GM21526 (cell line): ENCODE results near the gene PTPRM.

ENCODE experiments used
- ATAC-seq: cut with Tn5 transposase; IDR thresholded peaks from one replicate; pipeline ENCODE4 v1.9.1; 2021; ENCODE audit warnings: moderate library complexity; ENCODE audit not compliant: unreplicated experiment, low FRiP score

PTPRM gene

DNA sequence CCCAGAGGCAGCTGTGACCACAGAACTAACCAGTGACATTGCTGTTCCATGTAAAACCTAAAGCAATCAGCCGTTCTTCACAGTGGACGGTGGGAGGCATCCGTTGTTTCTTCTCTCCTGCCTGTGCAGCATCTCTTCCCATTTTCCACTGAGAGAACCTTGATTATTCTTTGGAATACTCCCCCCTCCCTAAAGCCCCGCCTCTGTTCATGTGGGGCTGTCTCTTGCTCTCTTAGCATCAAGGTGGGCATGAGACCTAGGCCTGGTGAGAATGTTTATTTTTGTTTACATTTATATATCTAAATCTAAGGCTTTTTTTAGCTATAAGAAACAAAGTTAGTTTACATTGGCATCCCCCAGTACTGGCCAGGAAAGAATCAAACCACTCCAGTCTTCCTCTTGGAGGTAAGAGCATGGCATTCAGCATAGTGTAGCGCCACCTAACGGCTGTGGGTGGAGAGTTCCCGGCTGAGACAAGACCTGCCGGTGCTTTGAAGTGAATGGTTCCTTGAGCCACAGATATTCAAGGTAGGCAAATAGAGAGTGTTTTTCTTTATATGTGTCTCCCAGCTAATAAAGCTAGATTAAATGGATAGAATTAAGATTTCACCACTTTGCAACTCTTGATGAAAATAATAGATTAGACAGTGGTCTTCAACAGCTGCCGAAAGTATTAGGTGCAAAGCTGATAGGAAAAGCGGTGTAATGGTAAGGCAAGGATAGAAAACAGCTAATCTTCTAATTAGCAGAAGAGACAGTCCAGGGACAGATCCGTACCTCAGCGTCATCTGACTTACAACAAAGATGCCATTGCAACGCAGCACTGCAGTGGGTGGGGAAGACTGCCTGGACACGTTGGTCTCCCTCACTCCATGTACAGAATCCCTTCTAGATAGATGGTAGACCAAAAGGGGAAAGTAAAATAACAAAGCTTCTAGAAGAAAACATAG lies 822.5 kb downstream of the PTPRM start:
- ATAC-seq, result no peak

DNA sequence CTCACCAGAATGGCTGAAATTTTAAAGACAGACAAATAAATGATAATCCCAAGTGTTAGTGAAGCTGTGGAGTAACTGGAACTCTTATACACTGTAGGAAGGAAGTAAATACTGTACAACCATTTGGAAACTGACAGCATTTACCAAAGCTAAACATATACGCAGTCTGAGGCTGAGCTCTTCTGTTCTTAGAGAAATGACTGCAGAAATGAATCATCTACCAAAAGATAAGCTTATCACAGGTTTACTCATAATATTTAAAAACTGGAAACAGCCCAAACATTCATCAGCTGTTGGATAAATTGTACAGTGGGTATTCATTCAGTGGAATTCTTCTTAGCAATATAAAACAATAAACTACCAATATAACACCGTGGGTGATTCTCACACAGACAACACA lies 824.0 kb downstream of the PTPRM start:
- no peak for ATAC-seq

- no peak for ATAC-seq
Measured at GRCh38 chr18:8396254-8396653, 829.1 kb downstream of the PTPRM start.

- no peak for ATAC-seq
Measured at GRCh38 chr18:8397034-8397433, 829.9 kb downstream of the PTPRM start.

- no peak for ATAC-seq
Measured at GRCh38 chr18:8399138-8399537, 832.0 kb downstream of the PTPRM start.

DNA sequence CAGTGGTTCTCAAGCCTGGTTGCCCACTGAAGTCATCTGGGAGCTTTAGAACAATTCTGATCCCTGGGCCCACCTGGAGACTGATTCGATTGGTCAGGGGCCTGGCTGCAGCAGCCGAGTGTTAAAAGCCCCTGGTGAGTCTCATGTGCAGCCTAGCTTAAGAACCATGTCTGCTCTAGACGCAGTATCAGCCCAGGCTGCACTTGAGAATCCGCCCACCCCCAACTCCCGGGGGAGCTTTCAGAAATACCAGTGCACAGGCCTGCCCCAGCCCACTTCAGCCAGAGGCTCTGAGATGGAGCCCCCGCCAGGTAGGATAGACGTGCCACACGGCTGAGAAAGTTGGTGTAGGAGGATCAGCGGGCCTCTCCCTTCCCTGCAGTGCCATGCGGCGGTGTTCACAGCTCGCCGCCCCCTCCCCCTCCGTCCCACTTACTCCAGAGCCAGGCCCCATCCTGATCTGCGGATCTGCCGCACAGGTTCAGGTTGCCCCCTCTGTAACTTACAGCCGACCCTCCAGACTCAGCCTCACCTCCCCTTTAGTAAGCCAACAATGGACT lies 833.2 kb downstream of the PTPRM start:
- ATAC-seq, result no peak

- no peak for ATAC-seq
Measured at GRCh38 chr18:8400825-8401224, 833.7 kb downstream of the PTPRM start.

DNA sequence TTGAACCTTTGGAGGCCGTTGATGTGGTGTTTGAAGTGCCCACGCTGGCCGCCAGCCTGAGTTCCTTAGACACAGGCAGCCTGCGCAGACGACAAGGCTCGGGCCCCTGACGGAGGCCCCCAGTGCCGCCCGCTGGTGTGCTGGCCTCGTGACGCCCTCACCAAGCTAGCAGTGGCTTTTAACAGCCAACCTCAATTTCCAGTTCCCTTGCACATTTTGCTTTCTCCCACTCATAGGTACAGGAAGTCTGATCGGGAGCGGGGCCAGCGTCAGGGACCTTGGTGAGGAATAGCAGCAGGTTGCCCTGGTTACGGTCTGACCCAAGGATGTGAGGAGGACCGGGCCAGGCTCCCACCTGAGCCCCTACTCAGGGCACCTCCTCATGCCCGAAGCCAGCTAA lies 834.5 kb downstream of the PTPRM start:
- ATAC-seq, result no peak

DNA sequence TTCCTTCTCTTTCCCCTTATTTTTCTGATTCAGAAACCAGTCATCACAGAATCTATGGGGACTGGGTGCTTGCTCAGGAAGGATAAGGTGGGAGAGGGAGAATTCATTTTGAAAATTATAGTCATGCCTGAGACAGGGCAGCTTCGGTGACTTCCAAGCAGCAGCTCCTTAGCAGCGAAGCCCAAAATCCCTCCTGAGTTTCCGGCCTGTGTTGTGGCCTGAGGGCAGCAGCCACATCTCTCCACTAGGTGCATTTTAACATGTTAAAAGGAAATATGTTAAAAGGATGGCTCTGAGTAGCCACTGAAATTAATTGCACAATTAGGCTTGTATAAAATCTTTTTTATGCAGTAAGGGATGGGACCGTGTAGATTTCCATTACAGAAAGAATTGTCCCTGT lies 835.1 kb downstream of the PTPRM start:
- no peak for ATAC-seq

DNA sequence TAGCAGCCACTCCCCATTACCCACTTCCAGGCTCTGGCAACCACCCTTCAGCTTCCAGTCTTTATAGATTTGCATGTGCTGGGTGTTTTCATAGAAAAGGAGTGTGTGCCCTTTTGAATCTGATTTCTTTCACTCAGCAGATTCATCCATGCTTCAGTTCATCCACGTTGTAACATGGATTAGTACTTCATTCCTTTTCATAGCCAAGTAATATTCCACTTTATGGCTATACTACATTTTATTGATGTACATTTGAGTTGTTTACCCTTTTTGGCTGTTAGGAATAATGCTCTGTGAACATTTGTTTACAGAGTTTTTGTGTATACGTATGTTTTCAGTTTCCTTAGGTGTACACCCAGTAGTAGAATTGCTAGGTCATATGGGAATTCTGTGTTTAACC lies 836.6 kb downstream of the PTPRM start:
- no peak for ATAC-seq

DNA sequence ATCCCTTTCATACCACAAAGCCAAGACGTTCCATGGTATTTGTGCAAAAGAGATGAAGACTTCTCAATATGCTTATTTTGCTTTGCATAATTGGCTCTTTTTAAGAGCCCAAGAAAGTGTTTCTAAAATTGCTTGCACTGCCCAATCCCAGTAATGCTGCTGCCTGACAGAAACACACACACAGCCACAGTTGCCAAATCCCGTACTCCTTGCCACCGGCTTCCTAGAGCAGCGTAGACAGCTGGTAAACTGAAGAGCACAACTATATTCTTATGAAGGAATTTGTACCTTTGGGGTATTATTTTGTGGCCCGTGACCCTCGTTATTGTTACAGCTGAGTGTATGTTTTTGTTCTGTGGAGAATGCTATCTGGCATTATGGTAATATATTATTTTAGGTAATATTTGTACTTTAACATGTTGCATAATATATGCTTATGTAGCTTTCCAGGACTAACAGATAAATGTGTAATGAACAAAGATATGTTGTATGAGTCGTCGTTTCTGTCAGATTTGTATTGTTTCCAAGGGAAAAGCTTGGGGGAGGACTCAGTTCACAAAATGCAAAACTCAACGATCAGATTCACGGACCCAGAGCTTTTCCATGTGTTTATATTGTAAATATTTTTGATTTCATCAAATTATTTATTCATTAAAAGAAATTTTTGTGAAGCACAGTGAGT lies 839.2 kb downstream of the PTPRM start:
- ATAC-seq, result no peak

DNA sequence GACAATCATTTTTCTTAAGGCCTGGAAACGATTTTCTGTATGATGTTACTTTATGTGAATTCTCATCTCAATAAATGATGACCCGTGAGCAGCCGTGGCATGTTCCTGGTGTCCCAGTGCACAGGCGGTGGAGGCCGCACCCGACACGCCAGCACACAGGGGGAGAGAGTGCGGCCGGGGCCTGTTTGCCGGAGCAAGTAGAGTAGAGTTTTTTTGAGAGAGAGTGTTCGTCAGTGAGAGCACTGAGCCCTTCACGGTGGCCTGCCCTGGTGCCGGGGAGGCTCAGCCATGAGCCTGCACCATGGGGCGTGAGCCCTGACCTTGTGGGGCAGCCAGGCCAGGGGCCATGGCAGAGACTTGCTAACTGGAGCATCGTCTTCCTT lies 839.7 kb downstream of the PTPRM start:
- ATAC-seq, result no peak

GRCh38 chr18:8409151-8409550 lies 842.0 kb downstream of the PTPRM start:
- ATAC-seq, result no peak

- no peak for ATAC-seq
Measured at GRCh38 chr18:8411492-8411891, 844.4 kb downstream of the PTPRM start.

DNA sequence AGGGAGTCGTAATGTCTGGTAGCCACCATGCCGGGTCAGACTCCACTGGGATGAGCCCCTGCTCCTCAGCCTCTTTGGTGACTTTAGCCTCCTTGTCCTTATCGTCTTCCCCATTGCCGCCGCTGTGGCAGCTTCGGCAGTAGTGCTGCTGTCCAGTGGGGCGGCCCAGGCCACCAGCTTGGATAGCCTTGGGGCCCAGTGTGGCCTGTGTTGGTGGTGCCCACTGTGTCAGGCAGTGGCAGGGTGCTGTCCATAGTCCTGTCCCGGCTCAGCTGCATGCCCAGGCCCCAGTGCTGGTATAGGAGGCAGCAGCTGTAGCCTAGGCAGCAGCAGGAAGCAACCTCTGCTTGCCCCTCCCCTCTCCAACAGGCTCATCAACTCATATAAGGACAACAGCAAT lies 845.0 kb downstream of the PTPRM start:
- no peak for ATAC-seq

DNA sequence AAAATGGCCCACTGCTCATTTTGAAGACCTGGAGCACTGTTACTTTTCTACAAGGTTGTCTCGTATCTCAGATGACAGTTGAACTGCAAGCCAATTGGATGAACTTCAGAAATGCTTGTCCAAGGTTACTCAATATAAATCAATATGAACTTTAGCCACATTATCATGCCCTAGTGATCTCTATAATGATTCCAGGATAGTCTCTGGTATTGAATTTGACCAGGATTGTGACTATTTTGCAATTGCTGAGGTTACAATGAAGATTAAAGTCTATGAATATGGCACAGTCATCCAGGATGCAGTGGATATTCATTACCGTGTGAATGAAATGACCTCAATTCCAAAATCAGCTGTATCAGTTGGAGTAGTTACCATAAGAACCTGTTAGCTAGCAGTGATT lies 846.1 kb downstream of the PTPRM start:
- no peak for ATAC-seq

DNA sequence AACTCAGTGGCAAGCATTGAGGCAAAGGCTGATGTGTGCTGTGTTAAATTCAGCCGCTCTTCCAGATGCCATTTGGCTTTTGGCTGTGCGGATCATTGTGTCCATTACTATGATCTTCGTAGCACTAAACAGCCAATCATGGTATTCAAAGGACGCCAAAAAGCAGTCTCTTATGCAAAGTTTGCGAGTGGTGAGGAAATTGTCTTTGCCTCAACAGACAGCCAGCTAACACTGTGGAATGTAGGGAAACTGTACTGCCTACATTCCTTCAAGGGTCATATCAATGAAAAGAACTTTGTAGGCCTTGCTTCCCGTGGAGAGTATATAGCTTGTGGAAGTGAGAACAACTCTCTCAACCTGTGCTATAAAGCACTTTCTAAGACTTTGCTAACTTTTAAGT lies 846.6 kb downstream of the PTPRM start:
- no peak for ATAC-seq

DNA sequence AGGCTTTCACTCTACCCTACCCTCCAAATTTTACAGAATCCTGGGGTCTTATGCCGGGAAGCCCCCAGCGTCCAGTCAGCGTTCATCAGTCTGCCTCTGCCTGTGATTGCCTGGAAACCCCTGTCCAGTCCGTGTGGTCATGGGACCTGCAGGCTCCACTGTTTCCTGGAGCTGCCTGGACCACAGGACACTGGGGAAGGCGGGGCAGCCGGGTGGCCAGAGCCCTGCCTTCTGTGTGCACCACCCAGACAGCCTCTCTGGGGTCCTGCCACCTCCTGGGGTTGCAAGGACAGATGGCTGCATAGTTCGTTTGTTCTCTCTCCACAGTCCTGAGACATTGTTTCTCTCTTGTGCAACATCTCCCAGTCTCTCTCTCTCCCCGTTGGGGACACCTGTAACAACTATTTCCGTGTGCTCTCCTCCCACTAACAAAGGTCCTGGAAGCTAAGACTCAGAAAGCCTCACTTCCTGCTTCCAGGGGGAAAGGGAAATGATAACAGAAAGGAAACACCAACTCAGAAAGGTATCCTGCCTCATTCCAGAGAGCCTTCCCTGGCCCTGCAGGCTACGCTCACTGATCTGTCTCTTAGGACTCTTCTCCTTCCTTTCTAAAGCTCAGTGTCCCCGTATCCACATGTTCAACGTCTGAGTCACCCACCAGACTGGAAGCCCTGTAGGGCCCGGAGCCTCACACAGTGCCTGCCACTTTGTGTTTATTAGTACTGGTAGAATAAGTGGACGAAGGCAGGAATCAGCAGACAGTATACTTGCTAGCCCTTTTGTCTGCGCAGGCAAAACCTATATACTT lies 849.3 kb downstream of the PTPRM start:
- no peak for ATAC-seq

GRCh38 chr18:8422391-8422790 lies 855.3 kb downstream of the PTPRM start:
- ATAC-seq, result no peak

- ATAC-seq, result no peak
Measured at GRCh38 chr18:8423051-8423557, 856.0 kb downstream of the PTPRM start.

- ATAC-seq, result no peak
Measured at GRCh38 chr18:8424481-8424880, 857.4 kb downstream of the PTPRM start.
